MM.1S (cell line): ENCODE measurements around the gene NUS1.
"Not testable (repeated sequence)": the region's sequence is repeated elsewhere in the genome, so short reads cannot be mapped to it uniquely, and the experiment has no call there.

Source experiments
- DNase-seq: peaks from one replicate; pipeline ENCODE4 v3.0.0-alpha.2; 2015
- H2AFZ ChIP-seq: fragments of 300-600 bp; sonication (generic); 2 replicates; pipeline ENCODE4 v1.6.0; 2016; ENCODE audit warnings: antibody characterized with exemption, low read length
- H3F3A ChIP-seq: fragments of 300-600 bp; sonication (generic); 2 replicates; pipeline ENCODE4 v1.6.1; 2016; ENCODE audit warnings: mild to moderate bottlenecking, antibody characterized with exemption, low read length, moderate library complexity, mixed read lengths; ENCODE audit not compliant: insufficient read depth
- H3K27ac ChIP-seq: fragments of 300-600 bp; sonication (generic); 2 replicates; pipeline ENCODE4 v1.5.1; 2016; ENCODE audit warnings: mild to moderate bottlenecking, low read length
- H3K27me3 ChIP-seq: fragments of 300-600 bp; sonication (generic); replicated peaks from 2 replicates; pipeline ENCODE4 v1.6.0; 2016; ENCODE audit warnings: low read length; ENCODE audit not compliant: insufficient read depth
- H3K36me3 ChIP-seq: fragments of 300-600 bp; sonication (generic); replicated peaks from 2 replicates; pipeline ENCODE4 v1.6.1; 2016; ENCODE audit warnings: mild to moderate bottlenecking, low read length, mixed read lengths; ENCODE audit not compliant: insufficient read depth
- H3K4me1 ChIP-seq: fragments of 300-600 bp; sonication (generic); 2 replicates; pipeline ENCODE4 v1.6.1; 2016; ENCODE audit warnings: low read length, mixed read lengths
- H3K4me2 ChIP-seq: fragments of 300-600 bp; sonication (generic); 2 replicates; pipeline ENCODE4 v1.6.0; 2016; ENCODE audit warnings: low read depth, low read length
- H3K4me3 ChIP-seq: fragments of 300-600 bp; sonication (generic); 2 replicates; pipeline ENCODE4 v1.5.1; 2016; ENCODE audit warnings: low read length, mixed read lengths
- H3K79me2 ChIP-seq: fragments of 300-600 bp; sonication (generic); 2 replicates; pipeline ENCODE4 v1.6.1; 2016; ENCODE audit warnings: mixed run types, low read length, mixed read lengths
- H3K9ac ChIP-seq: fragments of 300-600 bp; sonication (generic); 2 replicates; pipeline ENCODE4 v1.6.1; 2016; ENCODE audit warnings: low read length, mixed read lengths
- H3K9me2 ChIP-seq: fragments of 300-600 bp; sonication (generic); replicated peaks from 2 replicates; pipeline ENCODE4 v1.6.1; 2016; ENCODE audit warnings: mild to moderate bottlenecking, low read length, mixed read lengths; ENCODE audit not compliant: insufficient read depth
- H3K9me3 ChIP-seq: fragments of 300-600 bp; sonication (generic); replicated peaks from 2 replicates; pipeline ENCODE4 v1.6.1; 2016; ENCODE audit warnings: mild to moderate bottlenecking, low read length, mixed read lengths; ENCODE audit not compliant: insufficient read depth
- H4K20me1 ChIP-seq: fragments of 300-600 bp; sonication (generic); 2 replicates; pipeline ENCODE4 v1.6.1; 2016; ENCODE audit warnings: mild to moderate bottlenecking, low read length, moderate library complexity, mixed read lengths; ENCODE audit not compliant: insufficient read depth
- EZH2 ChIP-seq: fragments of 300-600 bp; sonication (generic); optimal IDR thresholded peaks from 2 replicates; pipeline ENCODE3; 2017; ENCODE audit warnings: low read depth, mild to moderate bottlenecking, antibody characterized with exemption, low read length, mixed read lengths
- EZH2phosphoT487 ChIP-seq: fragments of 300-600 bp; sonication (generic); IDR thresholded peaks from 2 replicates; pipeline ENCODE4 v1.6.1; 2018; ENCODE audit warnings: antibody characterized with exemption, low read length
- TF ChIP-seq, protein P1 (sequence below): fragments of 300-600 bp; sonication (generic); IDR thresholded peaks from 2 replicates; pipeline ENCODE4 v1.5.1; 2016; ENCODE audit warnings: antibody characterized with exemption, low read length, mixed read lengths

Gene NUS1

DNA sequence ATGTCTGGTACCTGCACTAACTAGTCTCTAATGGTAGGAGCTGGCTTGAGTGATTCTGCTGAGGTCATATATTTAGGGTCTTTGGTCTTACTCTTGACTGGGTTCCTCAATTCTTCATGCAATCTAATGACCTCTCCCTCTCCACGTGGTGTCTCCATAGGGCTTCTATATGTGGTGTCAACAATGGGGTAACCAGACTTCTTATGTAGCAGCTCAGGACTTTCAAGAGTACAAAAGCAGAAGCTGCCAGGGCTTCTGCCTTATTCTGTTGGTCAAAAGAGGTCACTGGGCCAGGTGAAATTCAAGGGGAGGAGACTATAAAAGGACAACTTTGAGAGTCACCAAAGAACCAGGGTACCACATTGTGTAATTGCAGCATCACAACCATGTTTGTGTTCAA, 54.3 kb downstream of the NUS1 start:
- H3K9me3 ChIP-seq, result no peaks in the 10 kb centered on the region
- H3F3A ChIP-seq, result no peaks in the 10 kb centered on the region
- H3K79me2 ChIP-seq, result no peaks in the 10 kb centered on the region
- H3K36me3 ChIP-seq, result no peaks in the 10 kb centered on the region
- H3K9ac ChIP-seq, result no peak overlapping the region
- DNase-seq, result no peak
- no peaks in the 10 kb centered on the region for H3K4me1 ChIP-seq
- no peaks in the 10 kb centered on the region for H3K27me3 ChIP-seq
- H2AFZ ChIP-seq, result no peak overlapping the region
- H4K20me1 ChIP-seq, result no peaks in the 10 kb centered on the region
- H3K4me2 ChIP-seq, result no peak overlapping the region
- H3K27ac ChIP-seq, result no peak overlapping the region
- TF ChIP-seq EZH2phosphoT487 (no peak), EZH2 (no peak)
- TF ChIP-seq, protein P1, sequence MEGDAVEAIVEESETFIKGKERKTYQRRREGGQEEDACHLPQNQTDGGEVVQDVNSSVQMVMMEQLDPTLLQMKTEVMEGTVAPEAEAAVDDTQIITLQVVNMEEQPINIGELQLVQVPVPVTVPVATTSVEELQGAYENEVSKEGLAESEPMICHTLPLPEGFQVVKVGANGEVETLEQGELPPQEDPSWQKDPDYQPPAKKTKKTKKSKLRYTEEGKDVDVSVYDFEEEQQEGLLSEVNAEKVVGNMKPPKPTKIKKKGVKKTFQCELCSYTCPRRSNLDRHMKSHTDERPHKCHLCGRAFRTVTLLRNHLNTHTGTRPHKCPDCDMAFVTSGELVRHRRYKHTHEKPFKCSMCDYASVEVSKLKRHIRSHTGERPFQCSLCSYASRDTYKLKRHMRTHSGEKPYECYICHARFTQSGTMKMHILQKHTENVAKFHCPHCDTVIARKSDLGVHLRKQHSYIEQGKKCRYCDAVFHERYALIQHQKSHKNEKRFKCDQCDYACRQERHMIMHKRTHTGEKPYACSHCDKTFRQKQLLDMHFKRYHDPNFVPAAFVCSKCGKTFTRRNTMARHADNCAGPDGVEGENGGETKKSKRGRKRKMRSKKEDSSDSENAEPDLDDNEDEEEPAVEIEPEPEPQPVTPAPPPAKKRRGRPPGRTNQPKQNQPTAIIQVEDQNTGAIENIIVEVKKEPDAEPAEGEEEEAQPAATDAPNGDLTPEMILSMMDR, result no peak
- no peaks in the 10 kb centered on the region for H3K9me2 ChIP-seq
- H3K4me3 ChIP-seq, result no peak overlapping the region

GRCh38 chr6:117733341-117733740, 58.1 kb downstream of the NUS1 start:
- Histone ChIP-seq H3K4me3 (no peak overlapping the region), H3F3A (no peaks in the 10 kb centered on the region), H3K79me2 (no peaks in the 10 kb centered on the region), H3K9me3 (no peaks in the 10 kb centered on the region), H3K4me1 (no peaks in the 10 kb centered on the region), H3K9ac (no peak overlapping the region), H3K36me3 (no peaks in the 10 kb centered on the region), H3K9me2 (no peaks in the 10 kb centered on the region), H3K27ac (no peak overlapping the region), H3K4me2 (no peak overlapping the region), H2AFZ (no peak overlapping the region), H4K20me1 (no peaks in the 10 kb centered on the region), H3K27me3 (no peaks in the 10 kb centered on the region)
- TF ChIP-seq EZH2phosphoT487, result no peak
- TF ChIP-seq, protein P1, result no peak
- TF ChIP-seq EZH2, result no peak
- DNase-seq, result no peak

DNA sequence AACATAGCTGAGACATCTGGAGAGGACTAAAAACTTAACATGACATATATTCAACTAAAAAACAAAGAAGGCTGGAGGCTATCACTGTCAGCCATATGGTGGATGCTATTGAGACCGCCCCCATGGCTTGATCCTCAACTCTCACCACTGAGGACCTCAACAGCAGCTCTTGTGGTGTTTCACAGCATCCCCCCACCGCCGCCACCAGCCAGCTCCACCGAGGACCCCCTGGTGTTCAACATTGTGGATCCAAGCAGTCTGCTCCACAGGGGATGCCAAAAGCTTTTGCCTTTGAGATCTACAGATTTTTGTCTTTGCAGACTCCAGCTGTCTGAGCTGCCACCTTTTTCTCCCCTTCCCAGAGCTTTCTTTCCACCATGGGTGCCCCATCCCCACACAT, 64.6 kb downstream of the NUS1 start:
- no peaks in the 10 kb centered on the region for H3K27me3 ChIP-seq
- no peaks in the 10 kb centered on the region for H3K36me3 ChIP-seq
- no peaks in the 10 kb centered on the region for H3K9me2 ChIP-seq
- no peak overlapping the region for H3K4me3 ChIP-seq
- no peaks in the 10 kb centered on the region for H4K20me1 ChIP-seq
- H3K9ac ChIP-seq, result no peak overlapping the region
- no peaks in the 10 kb centered on the region for H3K79me2 ChIP-seq
- no peaks in the 10 kb centered on the region for H3K4me1 ChIP-seq
- H3K9me3 ChIP-seq, result no peaks in the 10 kb centered on the region
- DNase-seq, result no peak
- H3K27ac ChIP-seq, result no peak overlapping the region
- H2AFZ ChIP-seq, result no peak overlapping the region
- no peak overlapping the region for H3K4me2 ChIP-seq
- TF ChIP-seq, protein P1, result no peak
- no peaks in the 10 kb centered on the region for H3F3A ChIP-seq

GRCh38 chr6:117740605-117741004, 65.3 kb downstream of the NUS1 start:
- Histone ChIP-seq H3K4me3 (no peak overlapping the region), H3F3A (no peaks in the 10 kb centered on the region), H3K9me2 (no peaks in the 10 kb centered on the region), H3K27ac (no peak overlapping the region), H3K36me3 (no peaks in the 10 kb centered on the region), H3K27me3 (no peaks in the 10 kb centered on the region), H4K20me1 (no peaks in the 10 kb centered on the region), H3K4me1 (no peaks in the 10 kb centered on the region), H3K9me3 (no peaks in the 10 kb centered on the region), H2AFZ (no peak overlapping the region), H3K79me2 (no peaks in the 10 kb centered on the region), H3K4me2 (no peak overlapping the region), H3K9ac (no peak overlapping the region)
- TF ChIP-seq EZH2 (no peak), EZH2phosphoT487 (no peak)
- TF ChIP-seq, protein P1, result no peak
- no peak for DNase-seq

GRCh38 chr6:117750675-117751074, 75.4 kb downstream of the NUS1 start:
- not testable (repeated sequence) for H3K27me3 ChIP-seq, H3F3A ChIP-seq, H4K20me1 ChIP-seq, H3K36me3 ChIP-seq, DNase-seq, H2AFZ ChIP-seq, H3K9me2 ChIP-seq, H3K79me2 ChIP-seq, H3K27ac ChIP-seq, H3K4me3 ChIP-seq, H3K9ac ChIP-seq, H3K4me1 ChIP-seq, H3K9me3 ChIP-seq, H3K4me2 ChIP-seq
